ENCODE data around the gene KIF26B. TPM values are rescaled to one million over a fixed set of nuclear protein-coding genes. Genes with fewer than 3 reads are reported as not detected.

The KIF26B gene
- polyA plus RNA-seq, 1 of the 3 experiments (the other 2 are of a cell fraction): 2.6 TPM

GRCh38 chr1:245663841-245664240, 509.1 kb downstream of the KIF26B start:
- no peak for TF ChIP-seq TEAD4 (IDR thresholded peaks at IDR 0.05; ENCODE audit: borderline replicate concordance, insufficient read depth)
- no peak for TF ChIP-seq ZBTB33 (IDR thresholded peaks at IDR 0.05; ENCODE audit: borderline replicate concordance, low read depth)
- TF ChIP-seq CHD2 (IDR thresholded peaks at IDR 0.05; ENCODE audit: low read length, partially characterized antibody): no peak
- no peak for TF ChIP-seq GABPA (IDR thresholded peaks at IDR 0.05; ENCODE audit: low read depth)
- TF ChIP-seq FOXJ3 (CRISPR knock-in tag; IDR thresholded peaks at IDR 0.05): no peak
- no peak for TF ChIP-seq FOSL2 (IDR thresholded peaks at IDR 0.05; ENCODE audit: borderline replicate concordance, low read depth)
- TF ChIP-seq MXI1 (IDR thresholded peaks at IDR 0.05; ENCODE audit: low read depth, low read length): no peak
- TF ChIP-seq RCOR1 (IDR thresholded peaks at IDR 0.05; ENCODE audit: low read length): no peak
- Histone ChIP-seq H3K27ac (ENCODE audit: low read depth in 2 of 2, low read length in 1 of 2) (no peak overlapping the region), H3K27me3 (ENCODE audit: insufficient read depth) (no peaks in the 10 kb centered on the region), H2AFZ (ENCODE audit: low read depth) (no peak overlapping the region), H3K9me3 (no peaks in the 10 kb centered on the region), H3K4me3 (ENCODE audit: low read depth in 2 of 2, low read length in 1 of 2) (no peak overlapping the region), H3K79me2 (ENCODE audit: insufficient read depth) (no peaks in the 10 kb centered on the region), H3K9ac (no peak overlapping the region), H3K4me2 (no peak overlapping the region), H3F3A (replicated peaks; ENCODE audit: insufficient read depth) (peaks cover 4% of the 10 kb centered on the region), H4K20me1 (ENCODE audit: insufficient read depth) (no peaks in the 10 kb centered on the region), H3K36me3 (replicated peaks in 1 of 2; ENCODE audit: control insufficient read depth in 1 of 2, insufficient read depth in 2 of 2, low read length in 1 of 2) (peaks cover 0 to 10% of the 10 kb centered on the region in 2 experiments), H3K9me2 (no peaks in the 10 kb centered on the region), H3K4me1 (ENCODE audit: control insufficient read depth in 1 of 2, insufficient read depth in 2 of 2, low read depth in 1 of 2, low read length in 1 of 2) (no peaks in the 10 kb centered on the region)
- ChIA-PET POLR2A (no interaction called here), CTCF (no interaction called here)
- DNase-seq: no peak
- WGBS (ENCODE audit: low lambda C conversion rate): 95% methylated on average over 8 of the region's 8 CpGs

GRCh38 chr1:245666412-245666811, 511.6 kb downstream of the KIF26B start:
- DNase-seq: no peak
- 81% methylated on average over 9 of the region's 9 CpGs for WGBS (ENCODE audit: low lambda C conversion rate)
- Histone ChIP-seq H3K4me3 (ENCODE audit: low read depth in 2 of 2, low read length in 1 of 2) (no peak overlapping the region), H3F3A (replicated peaks; ENCODE audit: insufficient read depth) (peaks cover 4% of the 10 kb centered on the region), H3K4me1 (ENCODE audit: control insufficient read depth in 1 of 2, insufficient read depth in 2 of 2, low read depth in 1 of 2, low read length in 1 of 2) (no peaks in the 10 kb centered on the region), H3K9me3 (no peaks in the 10 kb centered on the region), H3K9ac (no peak overlapping the region), H3K9me2 (no peaks in the 10 kb centered on the region), H3K27ac (ENCODE audit: low read depth in 2 of 2, low read length in 1 of 2) (no peak overlapping the region), H3K4me2 (no peak overlapping the region), H3K36me3 (replicated peaks in 1 of 2; ENCODE audit: control insufficient read depth in 1 of 2, insufficient read depth in 2 of 2, low read length in 1 of 2) (peaks cover 0 to 13% of the 10 kb centered on the region in 2 experiments), H3K79me2 (ENCODE audit: insufficient read depth) (no peaks in the 10 kb centered on the region), H4K20me1 (ENCODE audit: insufficient read depth) (no peaks in the 10 kb centered on the region), H3K27me3 (ENCODE audit: insufficient read depth) (no peaks in the 10 kb centered on the region), H2AFZ (ENCODE audit: low read depth) (no peak overlapping the region)
- POLR2A ChIA-PET: no interaction called here
- CTCF ChIA-PET: no interaction called here
- TF ChIP-seq ELF1 (IDR thresholded peaks at IDR 0.05) (no peak), ZBTB33 (IDR thresholded peaks at IDR 0.05; ENCODE audit: borderline replicate concordance, low read depth) (no peak), IRF3 (IDR thresholded peaks at IDR 0.05; ENCODE audit: low read depth, low read length) (no peak), TEAD4 (IDR thresholded peaks at IDR 0.05; ENCODE audit: borderline replicate concordance, insufficient read depth) (no peak), TAF1 (IDR thresholded peaks at IDR 0.05; ENCODE audit: borderline replicate concordance, low read depth, low read length) (no peak)

Measured in SK-N-SH (cell line).